Measurements from ENCODE around the gene PLXND1. TPM values are rescaled to one million over a fixed set of nuclear protein-coding genes. Genes with fewer than 3 reads are reported as not detected.

Gene PLXND1
- total and polyA plus RNA-seq, 2 donors (not counting 1 experiment from before 2014, with no cell fraction given): 89.6 to 109 TPM

- no peak overlapping the region for H3K27ac ChIP-seq (ENCODE audit: insufficient read depth, low read length)
- DNase-seq (ENCODE audit: low read depth in 2 of 2): no peak
- H3K9me3 ChIP-seq (ENCODE audit: control insufficient read depth, insufficient read depth, low read depth, low read length): no peaks in the 10 kb centered on the region
- H2AFZ ChIP-seq (ENCODE audit: low read length): no peak overlapping the region
- peaks cover 25% of the 10 kb centered on the region for H3K36me3 ChIP-seq (ENCODE audit: control insufficient read depth, insufficient read depth, low read length)
- H3K4me2 ChIP-seq (ENCODE audit: extremely low read depth, insufficient read depth, low read length): no peak overlapping the region
- H3K79me2 ChIP-seq (ENCODE audit: control insufficient read depth, insufficient read depth, low read length): no peaks in the 10 kb centered on the region
- H3K4me3 ChIP-seq (replicated peaks in 1 of 4; ENCODE audit: control extremely low read depth in 1 of 4, insufficient read depth in 1 of 4, low read depth in 3 of 4, low read length in 4 of 4): no peak overlapping the region
- no peak overlapping the region for H3K9ac ChIP-seq (ENCODE audit: insufficient read depth, low read length)
- peaks cover 2% of the 10 kb centered on the region for H3K4me1 ChIP-seq (ENCODE audit: control insufficient read depth, extremely low read depth, insufficient read depth, low read length)
- TF ChIP-seq EZH2 (IDR thresholded peaks at IDR 0.05; ENCODE audit: low read length, missing control alignments): no peak
- TF ChIP-seq CTCF (conservative IDR thresholded peaks at IDR 0.05 in 1 of 2, IDR thresholded peaks at IDR 0.05 in 1 of 2; ENCODE audit: low read depth in 1 of 2, low read length in 2 of 2): no peak
- H4K20me1 ChIP-seq (ENCODE audit: control insufficient read depth, extremely low read depth, insufficient read depth, low read length): no peaks in the 10 kb centered on the region
- H3K27me3 ChIP-seq (ENCODE audit: control insufficient read depth, insufficient read depth, low read length): no peaks in the 10 kb centered on the region
Measured at GRCh38 chr3:129576514-129577352, 29.7 kb downstream of the PLXND1 start.

GRCh38 chr3:129575997-129576384 lies 30.5 kb downstream of the PLXND1 start:
- H3K9me3 ChIP-seq (ENCODE audit: control insufficient read depth, insufficient read depth, low read depth, low read length): no peaks in the 10 kb centered on the region
- no peaks in the 10 kb centered on the region for H4K20me1 ChIP-seq (ENCODE audit: control insufficient read depth, extremely low read depth, insufficient read depth, low read length)
- H3K27ac ChIP-seq (ENCODE audit: insufficient read depth, low read length): no peak overlapping the region
- H3K36me3 ChIP-seq (ENCODE audit: control insufficient read depth, insufficient read depth, low read length): peaks cover 30% of the 10 kb centered on the region
- no peaks in the 10 kb centered on the region for H3K79me2 ChIP-seq (ENCODE audit: control insufficient read depth, insufficient read depth, low read length)
- peaks cover 2% of the 10 kb centered on the region for H3K4me1 ChIP-seq (ENCODE audit: control insufficient read depth, extremely low read depth, insufficient read depth, low read length)
- no peak overlapping the region for H2AFZ ChIP-seq (ENCODE audit: low read length)
- no peak for TF ChIP-seq CTCF (conservative IDR thresholded peaks at IDR 0.05 in 1 of 2, IDR thresholded peaks at IDR 0.05 in 1 of 2; ENCODE audit: low read depth in 1 of 2, low read length in 2 of 2)
- TF ChIP-seq EZH2 (IDR thresholded peaks at IDR 0.05; ENCODE audit: low read length, missing control alignments): no peak
- no peak overlapping the region for H3K9ac ChIP-seq (ENCODE audit: insufficient read depth, low read length)
- H3K27me3 ChIP-seq (ENCODE audit: control insufficient read depth, insufficient read depth, low read length): no peaks in the 10 kb centered on the region
- no peak overlapping the region for H3K4me3 ChIP-seq (replicated peaks in 1 of 4; ENCODE audit: control extremely low read depth in 1 of 4, insufficient read depth in 1 of 4, low read depth in 3 of 4, low read length in 4 of 4)
- no peak overlapping the region for H3K4me2 ChIP-seq (ENCODE audit: extremely low read depth, insufficient read depth, low read length)
- no peak for DNase-seq (ENCODE audit: low read depth in 2 of 2)

GRCh38 chr3:129575233-129575996 lies 31.1 kb downstream of the PLXND1 start:
- no peak overlapping the region for H3K4me2 ChIP-seq (ENCODE audit: extremely low read depth, insufficient read depth, low read length)
- no peak for DNase-seq (ENCODE audit: low read depth in 2 of 2)
- peaks cover 2% of the 10 kb centered on the region for H3K4me1 ChIP-seq (ENCODE audit: control insufficient read depth, extremely low read depth, insufficient read depth, low read length)
- no peak overlapping the region for H3K4me3 ChIP-seq (replicated peaks in 1 of 4; ENCODE audit: control extremely low read depth in 1 of 4, insufficient read depth in 1 of 4, low read depth in 3 of 4, low read length in 4 of 4)
- no peaks in the 10 kb centered on the region for H3K9me3 ChIP-seq (ENCODE audit: control insufficient read depth, insufficient read depth, low read depth, low read length)
- H3K27me3 ChIP-seq (ENCODE audit: control insufficient read depth, insufficient read depth, low read length): no peaks in the 10 kb centered on the region
- H3K9ac ChIP-seq (ENCODE audit: insufficient read depth, low read length): no peak overlapping the region
- H3K79me2 ChIP-seq (ENCODE audit: control insufficient read depth, insufficient read depth, low read length): no peaks in the 10 kb centered on the region
- H3K36me3 ChIP-seq (ENCODE audit: control insufficient read depth, insufficient read depth, low read length): peaks cover 35% of the 10 kb centered on the region
- H4K20me1 ChIP-seq (ENCODE audit: control insufficient read depth, extremely low read depth, insufficient read depth, low read length): no peaks in the 10 kb centered on the region
- no peak overlapping the region for H3K27ac ChIP-seq (ENCODE audit: insufficient read depth, low read length)
- TF ChIP-seq CTCF (conservative IDR thresholded peaks at IDR 0.05 in 1 of 2, IDR thresholded peaks at IDR 0.05 in 1 of 2; ENCODE audit: low read depth in 1 of 2, low read length in 2 of 2) (no peak), EZH2 (IDR thresholded peaks at IDR 0.05; ENCODE audit: low read length, missing control alignments) (no peak)
- H2AFZ ChIP-seq (ENCODE audit: low read length): no peak overlapping the region

Data from fibroblast of lung (primary cell).